Adrenal gland (tissue), 5 donors: ENCODE data around the gene AKAP13.

Experiments
- POLR2A ChIP-seq, 2 donors: fragments of 450-650 bp; IDR thresholded peaks; one replicate each; pipeline ENCODE4 v1.6.1; 2017; ENCODE audit warnings: antibody characterized with exemption in 2 of 2, mild to moderate bottlenecking in 2 of 2, moderate library complexity in 1 of 2
- TF ChIP-seq, protein P1 (sequence below), 6 experiments: fragments of 450-650 bp in 4 of 6; fragments of 200-600 bp in 2 of 6; sonication (generic) in 1 of 6; IDR thresholded peaks; 1 replicate in 5 of 6; 2 replicates in 1 of 6; pipeline versions ENCODE4 v1.5.1 to v1.8.0; 2016 to 2021; ENCODE audit warnings: antibody characterized with exemption in 6 of 6, mild to moderate bottlenecking in 2 of 6, moderate library complexity in 1 of 6
- donor health status: DM: no; HTN: no; CAD: no.

DNA sequence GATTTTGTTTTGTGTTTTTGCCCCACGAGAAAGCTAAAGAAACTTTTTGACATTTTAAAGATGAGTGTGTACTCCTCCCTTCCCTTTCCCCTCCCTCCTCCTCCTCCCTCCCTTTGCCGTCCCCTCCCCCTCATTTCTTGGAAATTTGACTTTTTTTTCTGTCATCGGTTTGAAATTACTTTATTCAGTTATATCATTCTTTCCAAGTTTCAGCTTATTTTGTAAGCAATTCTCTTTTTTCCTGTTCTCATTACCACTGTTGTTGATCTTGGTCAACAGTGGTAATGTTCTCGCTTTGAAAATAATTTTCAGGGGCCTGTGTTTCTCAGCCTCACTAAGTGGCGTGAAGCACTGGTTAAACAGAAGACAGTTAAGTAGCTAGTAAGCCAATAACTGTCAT is 178.4 kb downstream of the AKAP13 start:
- TF ChIP-seq, protein P1, sequence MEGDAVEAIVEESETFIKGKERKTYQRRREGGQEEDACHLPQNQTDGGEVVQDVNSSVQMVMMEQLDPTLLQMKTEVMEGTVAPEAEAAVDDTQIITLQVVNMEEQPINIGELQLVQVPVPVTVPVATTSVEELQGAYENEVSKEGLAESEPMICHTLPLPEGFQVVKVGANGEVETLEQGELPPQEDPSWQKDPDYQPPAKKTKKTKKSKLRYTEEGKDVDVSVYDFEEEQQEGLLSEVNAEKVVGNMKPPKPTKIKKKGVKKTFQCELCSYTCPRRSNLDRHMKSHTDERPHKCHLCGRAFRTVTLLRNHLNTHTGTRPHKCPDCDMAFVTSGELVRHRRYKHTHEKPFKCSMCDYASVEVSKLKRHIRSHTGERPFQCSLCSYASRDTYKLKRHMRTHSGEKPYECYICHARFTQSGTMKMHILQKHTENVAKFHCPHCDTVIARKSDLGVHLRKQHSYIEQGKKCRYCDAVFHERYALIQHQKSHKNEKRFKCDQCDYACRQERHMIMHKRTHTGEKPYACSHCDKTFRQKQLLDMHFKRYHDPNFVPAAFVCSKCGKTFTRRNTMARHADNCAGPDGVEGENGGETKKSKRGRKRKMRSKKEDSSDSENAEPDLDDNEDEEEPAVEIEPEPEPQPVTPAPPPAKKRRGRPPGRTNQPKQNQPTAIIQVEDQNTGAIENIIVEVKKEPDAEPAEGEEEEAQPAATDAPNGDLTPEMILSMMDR (IDR thresholded peaks at IDR 0.05) = no peak
- TF ChIP-seq POLR2A (IDR thresholded peaks at IDR 0.05) = no peak
